Chondrocyte (in vitro differentiated cells): ENCODE data around the gene ASPG. TPM values are rescaled to one million over a fixed set of nuclear protein-coding genes. Genes with fewer than 3 reads are reported as not detected.

Experiments used
- DNase-seq: peaks from one replicate; pipeline ENCODE4 v3.0.0; 2021; ENCODE audit warnings: mixed read lengths, low spot score
- H3K27ac Mint-ChIP-seq: one replicate; pipeline ENCODE4 v1.8.0; 2021; ENCODE audit warnings: mild to moderate bottlenecking, moderate library complexity, mixed read lengths; ENCODE audit not compliant: unreplicated experiment
- H3K27me3 Mint-ChIP-seq: 2 replicates; pipeline ENCODE4 v1.8.0; 2021; ENCODE audit warnings: low read depth, mixed read lengths
- H3K36me3 Mint-ChIP-seq: 2 replicates; pipeline ENCODE4 v1.8.0; 2021; ENCODE audit warnings: low read depth, mixed read lengths
- H3K4me1 Mint-ChIP-seq: 2 replicates; pipeline ENCODE4 v1.8.0; 2021; ENCODE audit warnings: low read depth, mild to moderate bottlenecking, mixed read lengths
- H3K4me3 Mint-ChIP-seq: one replicate; pipeline ENCODE4 v1.8.0; 2021; ENCODE audit warnings: mild to moderate bottlenecking, moderate library complexity, mixed read lengths; ENCODE audit not compliant: unreplicated experiment
- H3K9me3 Mint-ChIP-seq: 2 replicates; pipeline ENCODE4 v1.8.0; 2021; ENCODE audit warnings: low read depth, mixed read lengths
- total RNA-seq: library from RNA; stranded (reverse); gene quantifications from 3 replicates; pipeline ENCODE4 v1.2.1, GENCODE V29; 2021
- TF ChIP-seq, protein P1 (sequence below): fragments of 200-600 bp; sonication (generic); IDR thresholded peaks from 2 replicates; pipeline ENCODE4 v1.5.0; 2021; ENCODE audit warnings: antibody characterized with exemption, mild to moderate bottlenecking, moderate library complexity

Gene ASPG
- total RNA-seq, 1 donor from 2014 or later = not detected

GRCh38 chr14:104114421-104115130 lies 29.1 kb downstream of the ASPG start:
- H3K27me3 Mint-ChIP-seq = peaks cover 26% of the 10 kb centered on the region
- TF ChIP-seq, protein P1, sequence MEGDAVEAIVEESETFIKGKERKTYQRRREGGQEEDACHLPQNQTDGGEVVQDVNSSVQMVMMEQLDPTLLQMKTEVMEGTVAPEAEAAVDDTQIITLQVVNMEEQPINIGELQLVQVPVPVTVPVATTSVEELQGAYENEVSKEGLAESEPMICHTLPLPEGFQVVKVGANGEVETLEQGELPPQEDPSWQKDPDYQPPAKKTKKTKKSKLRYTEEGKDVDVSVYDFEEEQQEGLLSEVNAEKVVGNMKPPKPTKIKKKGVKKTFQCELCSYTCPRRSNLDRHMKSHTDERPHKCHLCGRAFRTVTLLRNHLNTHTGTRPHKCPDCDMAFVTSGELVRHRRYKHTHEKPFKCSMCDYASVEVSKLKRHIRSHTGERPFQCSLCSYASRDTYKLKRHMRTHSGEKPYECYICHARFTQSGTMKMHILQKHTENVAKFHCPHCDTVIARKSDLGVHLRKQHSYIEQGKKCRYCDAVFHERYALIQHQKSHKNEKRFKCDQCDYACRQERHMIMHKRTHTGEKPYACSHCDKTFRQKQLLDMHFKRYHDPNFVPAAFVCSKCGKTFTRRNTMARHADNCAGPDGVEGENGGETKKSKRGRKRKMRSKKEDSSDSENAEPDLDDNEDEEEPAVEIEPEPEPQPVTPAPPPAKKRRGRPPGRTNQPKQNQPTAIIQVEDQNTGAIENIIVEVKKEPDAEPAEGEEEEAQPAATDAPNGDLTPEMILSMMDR = no peak
- no peaks in the 10 kb centered on the region for H3K36me3 Mint-ChIP-seq
- no peak overlapping the region for H3K4me3 Mint-ChIP-seq
- DNase-seq = peak; percentile 91
- no peaks in the 10 kb centered on the region for H3K9me3 Mint-ChIP-seq
- H3K4me1 Mint-ChIP-seq = no peaks in the 10 kb centered on the region
- H3K27ac Mint-ChIP-seq = no peak overlapping the region

GRCh38 chr14:104115131-104115600 lies 29.7 kb downstream of the ASPG start:
- H3K27ac Mint-ChIP-seq = no peak overlapping the region
- H3K27me3 Mint-ChIP-seq = peaks cover 31% of the 10 kb centered on the region
- no peak overlapping the region for H3K4me3 Mint-ChIP-seq
- H3K9me3 Mint-ChIP-seq = no peaks in the 10 kb centered on the region
- no peaks in the 10 kb centered on the region for H3K36me3 Mint-ChIP-seq
- TF ChIP-seq, protein P1 = no peak
- H3K4me1 Mint-ChIP-seq = no peaks in the 10 kb centered on the region
- peak; percentile 44 for DNase-seq

- H3K27me3 Mint-ChIP-seq = peaks cover 37% of the 10 kb centered on the region
- no peaks in the 10 kb centered on the region for H3K9me3 Mint-ChIP-seq
- H3K4me3 Mint-ChIP-seq = no peak overlapping the region
- DNase-seq = peak; percentile 62
- H3K27ac Mint-ChIP-seq = no peak overlapping the region
- TF ChIP-seq, protein P1 = no peak
- no peaks in the 10 kb centered on the region for H3K36me3 Mint-ChIP-seq
- H3K4me1 Mint-ChIP-seq = no peaks in the 10 kb centered on the region
Observed at GRCh38 chr14:104115691-104116287, 30.3 kb downstream of the ASPG start.

- Mint-ChIP-seq H3K27me3 (peaks cover 42% of the 10 kb centered on the region), H3K4me1 (no peaks in the 10 kb centered on the region), H3K36me3 (no peaks in the 10 kb centered on the region), H3K9me3 (peaks cover 2% of the 10 kb centered on the region), H3K27ac (no peak overlapping the region), H3K4me3 (no peak overlapping the region)
- TF ChIP-seq, protein P1 = no peak
- peak; percentile 82 for DNase-seq
Observed at GRCh38 chr14:104116288-104116755, 30.8 kb downstream of the ASPG start.

- Mint-ChIP-seq H3K36me3 (no peaks in the 10 kb centered on the region), H3K27me3 (peaks cover 45% of the 10 kb centered on the region), H3K4me1 (no peaks in the 10 kb centered on the region), H3K9me3 (peaks cover 4% of the 10 kb centered on the region), H3K4me3 (no peak overlapping the region), H3K27ac (no peak overlapping the region)
- DNase-seq = peak; percentile 74
- TF ChIP-seq, protein P1 = no peak
Observed at GRCh38 chr14:104116756-104117340, 31.3 kb downstream of the ASPG start.
